ENCODE results near the gene SDS.

GRCh38 chr12:113347892-113348291, 55.8 kb downstream of the SDS start:
- no peak for TF ChIP-seq CTCF (IDR thresholded peaks at IDR 0.05; ENCODE audit: low read depth, low read length)
- TF ChIP-seq EZH2phosphoT487 (IDR thresholded peaks at IDR 0.05; ENCODE audit: low read depth): no peak

All from OCI-LY3 (cell line).